ENCODE data around the gene CD200.

CD200 gene

DNA sequence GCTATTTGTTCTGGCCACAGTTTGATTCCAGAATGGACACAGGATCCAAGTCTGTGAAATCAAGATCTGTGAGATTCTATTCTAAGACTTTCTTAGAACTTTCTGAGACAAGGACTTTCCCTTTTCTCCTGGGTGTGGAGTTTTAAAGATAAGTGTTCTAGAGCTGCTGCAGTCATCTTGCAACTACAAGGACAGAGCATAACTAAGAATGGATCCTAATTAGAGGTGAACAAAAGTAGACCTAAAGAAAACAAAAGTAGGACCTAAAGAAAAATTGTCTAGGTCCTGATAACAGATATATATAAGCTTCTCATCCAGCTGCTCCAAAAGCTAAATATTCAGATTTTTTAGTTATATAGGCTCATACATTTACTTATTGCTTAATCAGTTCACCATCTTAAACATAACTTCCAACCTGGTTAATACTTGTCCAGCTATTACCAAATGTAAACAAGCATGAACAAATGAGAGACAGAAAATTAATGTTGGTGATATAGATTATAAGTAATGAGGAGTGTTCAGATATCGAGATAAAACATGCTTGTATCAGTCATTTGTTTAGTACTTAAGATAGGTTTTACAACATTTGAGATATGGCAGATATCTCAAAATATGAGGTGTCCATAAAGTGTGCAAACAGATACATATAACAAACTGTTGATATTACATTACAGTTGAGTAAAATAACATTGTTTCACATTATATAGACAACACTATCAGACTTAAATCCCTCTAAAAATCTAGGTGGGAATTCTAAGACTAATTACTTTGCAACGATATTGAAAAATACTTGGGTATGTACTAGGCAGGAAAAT, 75.1 kb downstream of the CD200 start:
- Histone ChIP-seq H3K36me3 (ENCODE audit: control insufficient read depth, insufficient read depth, low read length) (no peaks in the 10 kb centered on the region), H3K27me3 (ENCODE audit: control insufficient read depth, insufficient read depth, low read length) (no peaks in the 10 kb centered on the region), H3K9me3 (ENCODE audit: control insufficient read depth, insufficient read depth, low read length) (no peaks in the 10 kb centered on the region), H3K4me3 (ENCODE audit: low read depth, low read length) (no peak overlapping the region), H3K4me1 (ENCODE audit: control insufficient read depth, insufficient read depth, low read length) (peaks cover 13% of the 10 kb centered on the region), H3K9ac (ENCODE audit: low read depth, low read length) (no peak overlapping the region)

DNA sequence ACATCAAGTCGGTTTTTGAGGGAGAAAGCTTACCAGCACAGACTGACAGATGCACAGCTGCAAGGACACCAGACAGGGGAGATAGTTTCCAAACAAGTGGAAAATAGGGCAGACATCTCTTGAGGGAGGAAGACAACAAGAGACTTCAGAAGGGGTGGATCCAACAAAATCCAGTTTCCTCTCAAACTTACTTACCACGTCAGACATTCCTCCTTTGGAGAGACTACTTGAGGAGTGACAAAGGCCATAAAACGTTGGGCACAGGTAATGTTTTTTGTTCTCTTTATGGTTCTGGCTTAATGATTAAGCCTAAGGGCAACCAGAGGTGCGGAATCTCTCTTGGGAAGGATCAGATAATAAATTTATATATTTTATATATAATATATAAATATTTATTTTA, 76.1 kb downstream of the CD200 start:
- H3K4me3 ChIP-seq (ENCODE audit: low read depth, low read length) = no peak overlapping the region
- H3K36me3 ChIP-seq (ENCODE audit: control insufficient read depth, insufficient read depth, low read length) = no peaks in the 10 kb centered on the region
- no peak overlapping the region for H3K9ac ChIP-seq (ENCODE audit: low read depth, low read length)
- H3K27me3 ChIP-seq (ENCODE audit: control insufficient read depth, insufficient read depth, low read length) = no peaks in the 10 kb centered on the region
- H3K4me1 ChIP-seq (ENCODE audit: control insufficient read depth, insufficient read depth, low read length) = peaks cover 13% of the 10 kb centered on the region
- no peaks in the 10 kb centered on the region for H3K9me3 ChIP-seq (ENCODE audit: control insufficient read depth, insufficient read depth, low read length)

DNA sequence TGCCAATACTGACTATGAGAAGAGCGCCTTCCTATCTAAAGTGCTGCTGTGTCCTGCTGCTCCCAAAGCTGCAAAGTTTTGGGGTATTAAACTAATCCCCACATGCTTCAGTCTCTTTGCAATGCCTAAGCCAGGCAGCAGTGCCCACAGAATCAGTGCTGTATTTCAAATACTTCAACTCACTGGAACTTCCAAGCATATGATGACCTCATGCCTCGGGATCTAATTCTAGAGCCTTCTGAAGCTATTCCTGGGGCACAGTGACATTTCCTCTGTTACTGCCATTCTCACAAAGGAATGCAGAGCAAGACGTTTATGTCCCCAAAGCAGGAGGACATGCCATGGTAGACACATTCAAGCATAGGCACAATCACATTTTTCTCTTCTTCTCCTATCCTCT, 78.5 kb downstream of the CD200 start:
- H3K27me3 ChIP-seq (ENCODE audit: control insufficient read depth, insufficient read depth, low read length) = no peaks in the 10 kb centered on the region
- H3K36me3 ChIP-seq (ENCODE audit: control insufficient read depth, insufficient read depth, low read length) = no peaks in the 10 kb centered on the region

More for the DNA sequence above, 78.5 kb downstream of the CD200 start:
- Histone ChIP-seq H3K9me3 (ENCODE audit: control insufficient read depth, insufficient read depth, low read length) (no peaks in the 10 kb centered on the region), H3K9ac (ENCODE audit: low read depth, low read length) (no peak overlapping the region), H3K4me3 (ENCODE audit: low read depth, low read length) (no peak overlapping the region), H3K4me1 (ENCODE audit: control insufficient read depth, insufficient read depth, low read length) (peaks cover 6% of the 10 kb centered on the region)
